A673 (cell line): ENCODE measurements around the gene IL12A. TPM values are rescaled to one million over a fixed set of nuclear protein-coding genes. Genes with fewer than 3 reads are reported as not detected.
A peak's percentile ranks its signal among the peaks of the same experiment; 100 is the strongest.

Experiments
- BruUV-seq: library from RNA; stranded (reverse); fragments of 400-500 nt; replicated peaks from 2 replicates; lab custom pipeline; 2021; lab: Mats Ljungman, UMichigan
- CTCF ChIA-PET: fragments of 300-600 bp; sonication (Branson Sonifier 250); formaldehyde crosslinking; loops from one replicate; lab custom pipeline; 2022; ENCODE audit warnings: antibody characterized with exemption; lab: Charles Lee
- POLR2A ChIA-PET: fragments of 300-600 bp; sonication (Branson Sonifier 250); formaldehyde crosslinking; loops from one replicate; lab custom pipeline; 2022; ENCODE audit warnings: antibody characterized with exemption; ENCODE audit not compliant: low non-redundant PET; lab: Charles Lee
- DNase-seq: peaks from one replicate; pipeline ENCODE4 v3.0.0-alpha.2; 2015; ENCODE audit warnings: low spot score
- H3K27ac ChIP-seq: fragments of 200-600 bp; sonication (generic); 2 replicates; pipeline ENCODE4 v1.5.1; 2016; ENCODE audit warnings: mixed run types, low read depth, mild to moderate bottlenecking, mixed read lengths, antibody characterized with exemption, low read length; ENCODE audit not compliant: poor library complexity, severe bottlenecking
- H3K27me3 ChIP-seq: fragments of 200-600 bp; sonication (generic); replicated peaks from 2 replicates; pipeline ENCODE4 v1.6.1; 2017; ENCODE audit warnings: mixed run types, low read depth, mild to moderate bottlenecking, mixed read lengths, antibody characterized with exemption, low read length; ENCODE audit not compliant: insufficient read depth, poor library complexity
- H3K36me3 ChIP-seq: fragments of 200-600 bp; sonication (generic); 2 replicates; pipeline ENCODE4 v1.6.1; 2016; ENCODE audit warnings: mixed run types, mild to moderate bottlenecking, mixed read lengths, antibody characterized with exemption, low read length; ENCODE audit not compliant: insufficient read depth, poor library complexity, severe bottlenecking
- H3K4me1 ChIP-seq: fragments of 200-600 bp; sonication (generic); 2 replicates; pipeline ENCODE4 v1.6.1; 2017; ENCODE audit warnings: mixed run types, mild to moderate bottlenecking, mixed read lengths, antibody characterized with exemption, low read length; ENCODE audit not compliant: insufficient read depth, poor library complexity, severe bottlenecking
- H3K4me3 ChIP-seq: fragments of 200-600 bp; sonication (generic); 2 replicates; pipeline ENCODE4 v1.5.1; 2016; ENCODE audit warnings: low read depth, mixed run types, mild to moderate bottlenecking, mixed read lengths, low read length; ENCODE audit not compliant: poor library complexity, severe bottlenecking
- H3K9me3 ChIP-seq: fragments of 200-600 bp; sonication (generic); 2 replicates; pipeline ENCODE4 v1.6.1; 2016; ENCODE audit warnings: mixed run types, low read depth, mild to moderate bottlenecking, mixed read lengths, antibody characterized with exemption, low read length; ENCODE audit not compliant: poor library complexity, severe bottlenecking
- CTCF ChIP-seq: fragments of 300-800, 200-600 bp; sonication (generic); conservative IDR thresholded peaks from 2 replicates; pipeline ENCODE4 v1.5.1; 2017; ENCODE audit warnings: low read depth, mild to moderate bottlenecking, antibody characterized with exemption, low read length, moderate library complexity, mixed read lengths
- EZH2 ChIP-seq: fragments of 200-600 bp; sonication (generic); IDR thresholded peaks from 2 replicates; pipeline ENCODE4 v1.6.1; 2017; ENCODE audit warnings: borderline replicate concordance, low read depth, mild to moderate bottlenecking, mixed read lengths, antibody characterized with exemption, low read length; ENCODE audit not compliant: poor library complexity, severe bottlenecking
- intact Hi-C: fragments of 100-400 bp; cut with micrococcal nuclease; formaldehyde crosslinking; loops from one replicate; pipeline ENCODE4 v1.10.0; 2022; ENCODE audit not compliant: unreplicated experiment
- total RNA-seq: library from RNA; stranded (reverse); gene quantifications from 2 replicates; pipeline ENCODE4 v1.2.3, GENCODE V29; 2021

Gene IL12A
- total RNA-seq, 1 experiment from 2014 or later: not detected

GRCh38 chr3:160001148-160001760 is 12.6 kb downstream of the IL12A start:
- H3K4me1 ChIP-seq: no peaks in the 10 kb centered on the region
- TF ChIP-seq EZH2 (no peak), CTCF (no peak)
- no peak overlapping the region for H3K27ac ChIP-seq
- ChIA-PET POLR2A (no interaction called here), CTCF (no interaction called here)
- BruUV-seq: no TSS peak
- no peaks in the 10 kb centered on the region for H3K9me3 ChIP-seq
- no peaks in the 10 kb centered on the region for H3K27me3 ChIP-seq
- intact Hi-C loops: loop anchor here (10.0 kb wide), 1 partner anchor 376 kb away; no protein-coding TSS in a partner anchor
- no peak overlapping the region for H3K4me3 ChIP-seq
- DNase-seq: no peak
- no peaks in the 10 kb centered on the region for H3K36me3 ChIP-seq

- CTCF ChIA-PET: no interaction called here
- TF ChIP-seq EZH2 (no peak), CTCF (no peak)
- DNase-seq: no peak
- Histone ChIP-seq H3K4me1 (no peaks in the 10 kb centered on the region), H3K9me3 (no peaks in the 10 kb centered on the region), H3K27ac (no peak overlapping the region), H3K27me3 (no peaks in the 10 kb centered on the region), H3K4me3 (no peak overlapping the region), H3K36me3 (no peaks in the 10 kb centered on the region)
- POLR2A ChIA-PET: no interaction called here
- no TSS peak for BruUV-seq
- intact Hi-C loops: loop anchor here (10.0 kb wide), 1 partner anchor 377 kb away; no protein-coding TSS in a partner anchor
These were observed 13.4 kb downstream of the IL12A start for GRCh38 chr3:160001850-160002623.

DNA sequence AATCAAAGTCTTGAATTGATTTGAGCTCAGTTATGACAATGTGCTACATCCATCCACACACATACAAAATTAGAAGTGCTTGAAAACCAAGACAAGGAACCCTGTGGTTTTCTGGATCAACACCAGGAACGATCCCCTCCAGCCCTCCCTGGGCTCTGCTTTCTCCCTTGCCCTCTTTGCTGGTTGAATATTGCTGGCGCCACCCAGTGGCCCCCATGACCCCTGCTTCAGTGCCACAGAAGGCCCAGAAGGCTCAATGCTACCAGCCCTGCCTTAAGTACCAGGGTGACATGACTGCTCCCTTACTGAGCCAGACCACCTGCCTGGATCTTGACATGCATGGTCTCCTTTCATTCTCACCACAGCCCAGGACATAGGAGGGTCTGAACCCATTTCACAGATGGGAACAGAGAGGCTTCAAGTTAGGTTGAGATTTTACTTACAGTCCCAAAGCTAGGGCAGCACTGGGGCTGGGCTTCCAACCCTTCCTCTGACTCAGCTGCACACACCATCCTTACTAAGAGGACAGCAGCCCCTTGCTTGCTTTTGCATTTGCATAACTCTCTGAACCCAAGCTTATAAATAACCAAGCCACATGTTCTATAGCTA is 15.0 kb downstream of the IL12A start:
- CTCF ChIA-PET: no interaction called here
- peak; percentile 65 for DNase-seq
- Histone ChIP-seq H3K27me3 (no peaks in the 10 kb centered on the region), H3K4me3 (no peak overlapping the region), H3K27ac (no peak overlapping the region), H3K36me3 (no peaks in the 10 kb centered on the region), H3K9me3 (no peaks in the 10 kb centered on the region), H3K4me1 (no peaks in the 10 kb centered on the region)
- POLR2A ChIA-PET: no interaction called here
- intact Hi-C loops: loop anchor here (10.0 kb wide), 1 partner anchor 379 kb away; no protein-coding TSS in a partner anchor
- no TSS peak for BruUV-seq
- peak; percentile 57 for TF ChIP-seq CTCF
- no peak for TF ChIP-seq EZH2
